ENCODE data around the gene EEF1A1.

GRCh38 chr6:73556836-73557235, 36.0 kb upstream of the EEF1A1 start:
- no peak for TF ChIP-seq CTCF (tag by site-specific recombination; IDR thresholded peaks at IDR 0.05)
- no peak for TF ChIP-seq ZXDB (tag by site-specific recombination; IDR thresholded peaks at IDR 0.05)
- TF ChIP-seq PRDM1 (tag by site-specific recombination; IDR thresholded peaks at IDR 0.05) = no peak
- no peak for TF ChIP-seq ZNF416 (tag by site-specific recombination; IDR thresholded peaks at IDR 0.05)
- no peak for TF ChIP-seq ZNF549 (tag by site-specific recombination; IDR thresholded peaks at IDR 0.05)
- no peak for TF ChIP-seq TRIM28 (IDR thresholded peaks at IDR 0.05; ENCODE audit: borderline replicate concordance, low read length)
- TF ChIP-seq ZNF530 (tag by site-specific recombination; IDR thresholded peaks at IDR 0.05; ENCODE audit: low read depth) = no peak
- TF ChIP-seq ZBTB10 (tag by site-specific recombination; IDR thresholded peaks at IDR 0.05) = no peak

Measured in HEK293 (cell line).